HEK293T (cell line): ENCODE results near the gene PDCD6IP.

ENCODE experiments used
- CTBP1 ChIP-seq: fragments of 450-650 bp; IDR thresholded peaks from 2 replicates; pipeline ENCODE4 v1.6.1; 2016; ENCODE audit warnings: borderline replicate concordance
- ELF4 ChIP-seq: fragments of 450-650 bp; IDR thresholded peaks from 2 replicates; pipeline ENCODE4 v1.6.1; 2017; ENCODE audit warnings: antibody characterized with exemption
- FOXA1 ChIP-seq: fragments of 450-650 bp; IDR thresholded peaks from 2 replicates; pipeline ENCODE4 v1.6.1; 2016; ENCODE audit warnings: mild to moderate bottlenecking
- FOXK2 ChIP-seq: fragments of 450-650 bp; IDR thresholded peaks from 2 replicates; pipeline ENCODE4 v1.6.1; 2016; ENCODE audit warnings: mild to moderate bottlenecking
- FOXM1 ChIP-seq: fragments of 450-650 bp; IDR thresholded peaks from 2 replicates; pipeline ENCODE4 v1.6.1; 2017; ENCODE audit warnings: mild to moderate bottlenecking, borderline replicate concordance
- HDGF ChIP-seq: fragments of 450-650 bp; IDR thresholded peaks from 2 replicates; pipeline ENCODE4 v1.6.1; 2017; ENCODE audit warnings: antibody characterized with exemption, borderline replicate concordance
- L3MBTL2 ChIP-seq: fragments of 450-650 bp; conservative IDR thresholded peaks from 2 replicates; pipeline ENCODE4 v1.6.1; 2016; ENCODE audit warnings: mild to moderate bottlenecking
- LEF1 ChIP-seq: fragments of 450-650 bp; IDR thresholded peaks from 2 replicates; pipeline ENCODE4 v1.6.1; 2017; ENCODE audit warnings: mild to moderate bottlenecking, borderline replicate concordance
- NFRKB ChIP-seq: fragments of 450-650 bp; IDR thresholded peaks from 2 replicates; pipeline ENCODE4 v1.6.1; 2016; ENCODE audit warnings: mild to moderate bottlenecking, moderate library complexity
- SP1 ChIP-seq: fragments of 450-650 bp; IDR thresholded peaks from 2 replicates; pipeline ENCODE4 v1.6.1; 2017
- SUZ12 ChIP-seq: fragments of 450-650 bp; IDR thresholded peaks from 2 replicates; pipeline ENCODE4 v1.6.1; 2016; ENCODE audit warnings: mild to moderate bottlenecking
- TARDBP ChIP-seq: fragments of 450-650 bp; IDR thresholded peaks from 2 replicates; pipeline ENCODE4 v1.6.1; 2016
- ZNF384 ChIP-seq: fragments of 450-650 bp; IDR thresholded peaks from 2 replicates; pipeline ENCODE4 v1.6.1; 2016

- TF ChIP-seq HDGF: no peak
- no peak for TF ChIP-seq SUZ12
- no peak; the same call in 1 of the 2 replicates for TF ChIP-seq LEF1
- TF ChIP-seq SP1: no peak
- TF ChIP-seq FOXM1: no peak
- no peak for TF ChIP-seq TARDBP
- TF ChIP-seq L3MBTL2: peak; percentile 87
- no peak for TF ChIP-seq FOXA1
- no peak for TF ChIP-seq FOXK2
- TF ChIP-seq ZNF384: no peak
- peak; percentile 78 for TF ChIP-seq ELF4
- peak; percentile 76 for TF ChIP-seq CTBP1
- no peak for TF ChIP-seq NFRKB
Observed at GRCh38 chr3:33798418-33799201, at the start of gene PDCD6IP.
